ENCODE measurements around the gene CFAP46. TPM values are rescaled to one million over a fixed set of nuclear protein-coding genes. Genes with fewer than 3 reads are reported as not detected.

CFAP46 gene
- polyA plus RNA-seq, 1 donor from 2014 or later = 2.6 TPM

DNA sequence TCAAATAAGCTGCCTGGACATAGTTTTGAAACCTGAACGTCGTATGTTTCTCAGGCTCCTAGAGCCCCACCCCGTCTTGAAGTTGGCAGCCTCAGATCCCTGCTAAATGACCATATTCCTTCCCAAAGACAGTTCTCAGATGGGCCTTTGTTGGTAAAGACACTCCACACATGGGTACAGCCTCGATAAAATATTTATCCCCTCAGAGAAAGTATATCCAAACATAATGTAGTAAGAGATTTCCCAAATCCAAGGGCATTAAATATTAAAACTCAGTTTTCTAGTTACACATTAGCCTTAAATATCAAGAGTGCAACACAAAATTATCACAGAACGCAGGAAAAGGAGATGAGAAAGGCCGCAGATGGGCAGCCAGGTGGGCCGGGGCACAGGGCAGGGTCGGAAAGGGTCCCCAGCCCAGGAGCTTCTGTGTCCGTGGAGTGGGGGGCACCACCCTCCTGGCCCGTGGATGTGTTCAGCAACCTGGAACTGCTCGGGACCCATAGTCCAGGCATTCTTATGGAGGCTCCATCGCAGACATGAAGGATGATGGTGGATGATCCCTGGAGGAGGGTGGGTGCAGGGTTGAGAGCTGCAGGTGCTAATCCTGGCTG is 1.5 kb upstream of the CFAP46 start:
- Histone ChIP-seq H3K9me2 (ENCODE audit: insufficient read depth, low read length) (no peaks in the 10 kb centered on the region), H2AFZ (ENCODE audit: low read depth, low read length) (no peak overlapping the region)
- TF ChIP-seq SMC3 (conservative IDR thresholded peaks at IDR 0.05; ENCODE audit: poor library complexity) = no peak
- TF ChIP-seq POLR2AphosphoS5 (IDR thresholded peaks at IDR 0.05) = no peak
- TF ChIP-seq MXI1 (conservative IDR thresholded peaks at IDR 0.05; ENCODE audit: poor library complexity, severe bottlenecking) = no peak
- TF ChIP-seq EP300 (conservative IDR thresholded peaks at IDR 0.05; ENCODE audit: poor library complexity, severe bottlenecking) = no peak
- no peak for TF ChIP-seq TAF1 (IDR thresholded peaks at IDR 0.05; ENCODE audit: low read depth)
- TF ChIP-seq CTCF (IDR thresholded peaks at IDR 0.05; ENCODE audit: poor library complexity, severe bottlenecking) = no peak
- no peak for TF ChIP-seq EZH2 (IDR thresholded peaks at IDR 0.05; ENCODE audit: borderline replicate concordance, insufficient read depth, low read length, poor library complexity, severe bottlenecking)
- TF ChIP-seq, protein P1, sequence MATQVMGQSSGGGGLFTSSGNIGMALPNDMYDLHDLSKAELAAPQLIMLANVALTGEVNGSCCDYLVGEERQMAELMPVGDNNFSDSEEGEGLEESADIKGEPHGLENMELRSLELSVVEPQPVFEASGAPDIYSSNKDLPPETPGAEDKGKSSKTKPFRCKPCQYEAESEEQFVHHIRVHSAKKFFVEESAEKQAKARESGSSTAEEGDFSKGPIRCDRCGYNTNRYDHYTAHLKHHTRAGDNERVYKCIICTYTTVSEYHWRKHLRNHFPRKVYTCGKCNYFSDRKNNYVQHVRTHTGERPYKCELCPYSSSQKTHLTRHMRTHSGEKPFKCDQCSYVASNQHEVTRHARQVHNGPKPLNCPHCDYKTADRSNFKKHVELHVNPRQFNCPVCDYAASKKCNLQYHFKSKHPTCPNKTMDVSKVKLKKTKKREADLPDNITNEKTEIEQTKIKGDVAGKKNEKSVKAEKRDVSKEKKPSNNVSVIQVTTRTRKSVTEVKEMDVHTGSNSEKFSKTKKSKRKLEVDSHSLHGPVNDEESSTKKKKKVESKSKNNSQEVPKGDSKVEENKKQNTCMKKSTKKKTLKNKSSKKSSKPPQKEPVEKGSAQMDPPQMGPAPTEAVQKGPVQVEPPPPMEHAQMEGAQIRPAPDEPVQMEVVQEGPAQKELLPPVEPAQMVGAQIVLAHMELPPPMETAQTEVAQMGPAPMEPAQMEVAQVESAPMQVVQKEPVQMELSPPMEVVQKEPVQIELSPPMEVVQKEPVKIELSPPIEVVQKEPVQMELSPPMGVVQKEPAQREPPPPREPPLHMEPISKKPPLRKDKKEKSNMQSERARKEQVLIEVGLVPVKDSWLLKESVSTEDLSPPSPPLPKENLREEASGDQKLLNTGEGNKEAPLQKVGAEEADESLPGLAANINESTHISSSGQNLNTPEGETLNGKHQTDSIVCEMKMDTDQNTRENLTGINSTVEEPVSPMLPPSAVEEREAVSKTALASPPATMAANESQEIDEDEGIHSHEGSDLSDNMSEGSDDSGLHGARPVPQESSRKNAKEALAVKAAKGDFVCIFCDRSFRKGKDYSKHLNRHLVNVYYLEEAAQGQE (IDR thresholded peaks at IDR 0.05; ENCODE audit: borderline replicate concordance) = no peak
- TF ChIP-seq RAD21 (conservative IDR thresholded peaks at IDR 0.05) = no peak

GRCh38 chr10:132943058-132943790 is 854 bp upstream of the CFAP46 start:
- Histone ChIP-seq H3K36me3 (ENCODE audit: insufficient read depth, low read length) (no peaks in the 10 kb centered on the region), H3F3A (ENCODE audit: insufficient read depth, low read length, poor library complexity, severe bottlenecking) (no peaks in the 10 kb centered on the region), H2AFZ (ENCODE audit: low read depth, low read length) (peak overlapping the region; percentile 3), H3K9ac (ENCODE audit: low read length) (no peak overlapping the region), H3K4me3 (ENCODE audit: low read length) (peak overlapping the region; percentile 71), H3K4me2 (ENCODE audit: low read length) (no peak overlapping the region), H3K27ac (ENCODE audit: low read length) (no peak overlapping the region), H3K9me3 (ENCODE audit: low read length) (no peaks in the 10 kb centered on the region), H4K20me1 (ENCODE audit: insufficient read depth) (no peaks in the 10 kb centered on the region), H3K27me3 (ENCODE audit: insufficient read depth, low read depth, low read length) (no peaks in the 10 kb centered on the region), H3K9me2 (ENCODE audit: insufficient read depth, low read length) (no peaks in the 10 kb centered on the region), H3K79me2 (replicated peaks; ENCODE audit: insufficient read depth, low read length) (no peaks in the 10 kb centered on the region)
- TF ChIP-seq RAD21 (conservative IDR thresholded peaks at IDR 0.05) = no peak
- TF ChIP-seq POLR2AphosphoS5 (IDR thresholded peaks at IDR 0.05) = no peak

More for the DNA sequence above, 1.5 kb upstream of the CFAP46 start:
- H4K20me1 ChIP-seq (ENCODE audit: insufficient read depth) = no peaks in the 10 kb centered on the region
- no peaks in the 10 kb centered on the region for H3K27me3 ChIP-seq (ENCODE audit: insufficient read depth, low read depth, low read length)
- H3K9me3 ChIP-seq (ENCODE audit: low read length) = no peaks in the 10 kb centered on the region
- no peaks in the 10 kb centered on the region for H3K79me2 ChIP-seq (replicated peaks; ENCODE audit: insufficient read depth, low read length)
- no peak overlapping the region for H3K4me2 ChIP-seq (ENCODE audit: low read length)
- H3K27ac ChIP-seq (ENCODE audit: low read length) = no peak overlapping the region
- no peaks in the 10 kb centered on the region for H3F3A ChIP-seq (ENCODE audit: insufficient read depth, low read length, poor library complexity, severe bottlenecking)
- no peaks in the 10 kb centered on the region for H3K36me3 ChIP-seq (ENCODE audit: insufficient read depth, low read length)
- H3K9ac ChIP-seq (ENCODE audit: low read length) = no peak overlapping the region
- H3K4me3 ChIP-seq (ENCODE audit: low read length) = no peak overlapping the region

All from neural cell (in vitro differentiated cells).